ENCODE measurements around the gene SMIM12. TPM values are rescaled to one million over a fixed set of nuclear protein-coding genes. Genes with fewer than 3 reads are reported as not detected.

SMIM12 gene
- total RNA-seq, 5 donors from 2014 or later (not counting 1 experiment from before 2014, with no cell fraction given): 29.8 to 46.7 (median 37.1) TPM

Other genes starting within 250 kb of the SMIM12 start
- not detected for gene GJB5, start 104.7 kb downstream of the SMIM12 start, total RNA-seq
- gene GJB4, start 100.0 kb downstream of the SMIM12 start, total RNA-seq: not detected
- not detected for gene GJB3, start 78.5 kb downstream of the SMIM12 start, total RNA-seq
- not detected for gene GJA4, start 66.8 kb downstream of the SMIM12 start, total RNA-seq
- 1 to 10 TPM in 1 of 5 donors, under 1 TPM in 4; 0.78 to 1.6 (median 0.99) TPM for gene DLGAP3, start 69.9 kb upstream of the SMIM12 start, total RNA-seq
- 10 to 100 TPM; 12.4 to 51.6 (median 41.8) TPM for gene TMEM35B, start 125.6 kb upstream of the SMIM12 start, total RNA-seq
- 10 to 100 TPM; 28.9 to 36.1 (median 33.9) TPM for gene ZMYM6, start 172.2 kb upstream of the SMIM12 start, total RNA-seq
- 10 to 100 TPM; 13.7 to 26.5 (median 17.6) TPM for gene ZMYM1, start 219.6 kb upstream of the SMIM12 start, total RNA-seq